ENCODE data around the gene ICOS.
"Not testable (repeated sequence)": the region's sequence is repeated elsewhere in the genome, so short reads cannot be mapped to it uniquely, and the experiment has no call there.

The ICOS gene

GRCh38 chr2:203975912-203976311 lies 39.3 kb downstream of the ICOS start:
- DNase-seq (ENCODE audit: low spot score) = no peak

DNA sequence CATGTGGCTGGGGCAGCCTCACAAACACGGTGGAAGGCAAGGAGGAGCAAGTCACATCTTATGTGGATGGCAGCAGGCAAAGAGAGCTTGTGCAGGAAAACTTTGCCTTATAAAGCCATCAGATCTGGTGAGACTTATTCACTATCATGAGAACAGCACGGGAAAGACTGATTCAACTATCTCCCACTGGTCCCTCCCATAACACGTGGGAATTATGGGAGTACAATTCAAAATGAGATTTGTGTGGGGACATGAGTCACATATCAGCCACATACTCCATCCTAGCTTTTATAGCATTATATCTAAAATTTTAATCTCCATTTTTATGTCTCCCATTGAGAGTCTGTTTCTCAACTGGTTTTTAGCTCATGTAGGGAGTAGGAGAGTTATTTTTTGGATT lies 45.7 kb downstream of the ICOS start:
- no peak for DNase-seq (ENCODE audit: low spot score)

GRCh38 chr2:203983064-203983715 lies 46.6 kb downstream of the ICOS start:
- no peak for DNase-seq (ENCODE audit: low spot score)

DNA sequence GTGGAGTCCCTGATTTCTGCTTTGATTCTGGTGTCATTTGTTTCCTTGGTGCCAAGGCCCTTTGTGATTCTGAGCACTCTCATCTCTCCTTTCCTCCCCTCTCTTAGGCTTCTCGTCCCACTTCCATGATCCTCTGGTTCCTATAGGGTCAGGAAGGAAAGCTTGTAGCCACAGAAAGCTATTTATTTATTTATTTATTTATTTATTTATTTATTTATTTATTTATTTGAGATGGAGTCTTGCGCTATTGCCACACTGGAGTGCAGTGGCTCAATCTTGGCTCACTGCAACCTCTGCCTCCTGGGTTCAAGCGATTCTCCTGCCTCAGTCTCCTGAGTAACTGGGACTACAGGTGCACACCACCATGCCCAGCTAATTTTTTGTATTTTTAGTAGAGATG lies 49.4 kb downstream of the ICOS start:
- not testable (repeated sequence) for DNase-seq (ENCODE audit: low spot score)

DNA sequence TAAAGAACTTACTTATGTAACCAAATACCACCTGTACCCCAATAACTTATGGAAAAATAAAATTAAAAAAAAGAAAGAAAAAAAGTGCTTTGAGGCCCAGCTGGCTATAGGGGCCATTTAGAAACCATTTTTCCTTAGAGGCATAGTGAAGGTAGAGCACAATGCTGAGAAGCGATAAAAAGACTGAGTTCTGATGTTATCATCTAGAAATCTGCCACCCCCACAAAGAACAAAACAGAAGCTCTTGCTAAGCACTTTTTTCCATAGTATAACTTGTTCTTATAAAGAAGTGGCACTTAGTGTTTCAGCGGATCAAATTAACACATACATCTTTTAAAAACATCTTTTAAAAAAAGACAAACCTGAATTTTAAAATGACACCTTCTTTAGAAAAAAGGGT lies 51.4 kb downstream of the ICOS start:
- no peak for DNase-seq (ENCODE audit: low spot score)

DNA sequence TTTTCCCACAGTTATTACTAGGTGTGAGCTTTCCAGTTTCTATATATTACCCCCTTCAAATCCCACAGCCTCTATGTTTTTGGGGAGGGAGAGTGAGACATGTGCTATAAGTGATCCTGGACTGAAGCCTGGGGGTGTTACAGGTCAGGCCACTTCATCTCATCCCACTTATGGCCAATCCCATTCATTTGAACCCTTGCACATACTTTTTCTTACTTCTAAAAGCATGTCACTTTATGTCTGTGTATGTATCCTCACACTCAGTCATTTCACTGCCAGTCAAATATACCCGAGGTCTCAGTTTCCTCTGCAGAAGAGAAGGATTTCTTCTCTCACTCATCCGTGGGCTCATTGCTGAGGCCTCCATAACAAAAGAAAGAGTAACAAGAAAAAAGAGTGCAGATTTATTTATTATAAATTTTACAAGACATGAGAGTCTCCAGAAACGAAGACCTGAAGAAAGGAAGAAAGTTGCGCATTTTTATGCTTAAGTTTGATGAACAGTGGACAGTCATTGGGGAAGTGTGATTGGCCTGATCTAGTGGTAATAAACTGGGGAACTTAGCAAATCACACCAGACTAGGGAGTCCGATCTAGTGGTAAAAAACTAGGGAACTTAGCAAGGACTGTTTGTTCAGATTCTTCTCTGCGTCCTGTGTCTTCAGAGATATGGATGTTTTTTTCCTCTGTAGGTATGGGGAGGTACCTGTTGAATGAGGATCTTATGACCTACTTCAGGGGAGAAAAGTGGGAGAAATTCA lies 52.1 kb downstream of the ICOS start:
- no peak for DNase-seq (ENCODE audit: low spot score)

DNA sequence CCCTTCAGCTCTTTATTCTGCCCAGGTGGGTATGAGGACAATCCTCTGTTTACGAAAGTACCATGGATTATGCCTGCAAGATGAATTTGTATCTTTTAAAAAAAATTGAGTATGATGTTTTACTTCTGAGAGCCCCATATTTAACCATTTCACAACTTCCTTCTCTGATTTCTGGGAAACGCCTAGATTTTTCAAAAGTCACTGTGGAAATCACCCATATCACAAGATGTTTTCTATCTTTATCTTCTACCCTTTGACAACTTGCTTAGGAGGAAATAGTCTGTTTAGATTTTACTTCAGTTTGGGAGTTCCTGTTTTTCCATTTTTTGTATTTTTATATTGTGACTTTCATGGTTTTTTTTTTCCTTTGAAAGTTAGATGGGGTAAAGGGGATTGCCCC lies 53.0 kb downstream of the ICOS start:
- DNase-seq (ENCODE audit: low spot score) = no peak

DNA sequence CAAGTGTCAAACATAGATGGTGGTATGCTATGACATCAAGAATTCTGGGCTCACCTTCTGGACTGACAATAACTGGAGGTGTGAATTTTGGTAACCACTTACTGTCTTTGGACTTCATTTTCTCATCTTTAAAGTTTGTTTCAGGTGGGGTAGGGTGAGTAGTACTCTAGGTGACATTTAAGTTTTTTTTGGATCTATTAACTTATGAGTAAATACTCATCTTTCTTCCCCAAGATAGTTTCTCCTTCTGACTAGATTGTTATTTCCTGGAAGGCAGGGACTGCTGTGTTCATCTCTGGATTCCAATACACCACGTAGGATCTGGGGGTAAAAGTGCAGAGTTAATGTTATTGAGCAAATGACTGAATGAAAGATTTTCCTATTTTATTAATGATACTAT lies 55.9 kb downstream of the ICOS start:
- DNase-seq (ENCODE audit: low spot score) = no peak

- DNase-seq (ENCODE audit: low spot score) = no peak
Observed at GRCh38 chr2:203993011-203993410, 56.4 kb downstream of the ICOS start.

DNA sequence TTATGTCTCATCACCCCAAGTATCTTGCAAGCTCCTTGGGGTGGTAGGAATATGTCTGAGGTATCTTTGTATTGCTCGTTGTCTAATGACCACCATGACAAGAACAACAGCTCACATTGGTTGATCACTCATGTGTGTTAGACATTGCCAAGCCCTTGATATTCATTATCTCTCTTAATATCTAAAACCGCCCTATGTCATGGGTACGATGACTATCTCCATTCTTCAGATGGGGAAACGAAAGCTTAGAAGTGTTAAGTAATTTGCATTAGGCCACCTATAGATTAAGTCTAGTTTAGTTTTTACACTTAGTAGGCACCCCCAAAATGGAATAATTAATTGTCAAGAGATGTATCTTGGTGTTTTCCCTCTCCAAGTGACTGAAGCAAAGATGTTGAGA lies 57.0 kb downstream of the ICOS start:
- no peak for DNase-seq (ENCODE audit: low spot score)

- no peak for DNase-seq (ENCODE audit: low spot score)
Observed at GRCh38 chr2:203994735-203995134, 58.2 kb downstream of the ICOS start.

DNA sequence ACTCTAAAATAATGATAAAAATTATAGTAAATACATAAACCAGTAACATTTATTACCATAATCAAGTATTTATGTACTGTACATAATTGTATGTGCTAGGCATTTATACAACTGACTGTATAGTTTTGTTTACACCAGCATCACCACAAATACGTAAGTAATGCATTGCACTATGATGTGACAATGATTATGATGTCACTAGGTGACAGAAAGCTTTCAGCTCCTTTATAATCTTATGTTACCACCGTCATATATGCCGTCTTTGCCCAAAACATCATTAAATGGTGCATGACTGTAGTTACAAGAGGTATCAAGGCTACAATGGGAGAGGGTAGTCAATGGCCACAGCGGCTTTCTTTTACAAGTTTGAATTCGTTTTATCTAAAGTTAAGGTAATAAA lies 60.1 kb downstream of the ICOS start:
- DNase-seq (ENCODE audit: low spot score) = no peak

GRCh38 chr2:203997481-203997880 lies 60.9 kb downstream of the ICOS start:
- no peak for DNase-seq (ENCODE audit: low spot score)

GRCh38 chr2:203997980-203998809 lies 61.6 kb downstream of the ICOS start:
- no peak for DNase-seq (ENCODE audit: low spot score)

DNA sequence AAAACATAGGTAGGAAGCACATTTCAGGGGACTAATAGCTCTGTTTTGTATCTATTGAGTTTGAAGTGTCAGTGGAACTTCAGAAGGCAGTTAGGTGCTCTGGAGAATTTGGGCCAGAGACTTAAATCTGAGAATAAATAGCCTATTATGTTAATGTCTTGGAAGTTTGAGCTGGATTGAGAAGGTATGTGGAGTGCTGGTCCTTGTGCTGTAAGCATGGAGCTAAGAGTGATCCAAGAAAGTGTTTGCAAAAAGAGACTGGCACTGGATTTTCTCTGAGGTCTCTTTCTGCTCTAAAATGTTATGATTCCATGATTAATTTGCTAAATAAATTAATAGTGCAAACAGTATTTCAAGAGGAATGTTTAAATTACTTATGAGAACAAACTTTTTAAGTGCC lies 63.3 kb downstream of the ICOS start:
- DNase-seq (ENCODE audit: low spot score) = no peak

- DNase-seq (ENCODE audit: low spot score) = no peak
Observed at GRCh38 chr2:204000446-204000845, 63.9 kb downstream of the ICOS start.

- DNase-seq (ENCODE audit: low spot score) = no peak
Observed at GRCh38 chr2:204003276-204003990, 66.9 kb downstream of the ICOS start.

- DNase-seq (ENCODE audit: low spot score) = no peak
Observed at GRCh38 chr2:204004912-204005311, 68.3 kb downstream of the ICOS start.

DNA sequence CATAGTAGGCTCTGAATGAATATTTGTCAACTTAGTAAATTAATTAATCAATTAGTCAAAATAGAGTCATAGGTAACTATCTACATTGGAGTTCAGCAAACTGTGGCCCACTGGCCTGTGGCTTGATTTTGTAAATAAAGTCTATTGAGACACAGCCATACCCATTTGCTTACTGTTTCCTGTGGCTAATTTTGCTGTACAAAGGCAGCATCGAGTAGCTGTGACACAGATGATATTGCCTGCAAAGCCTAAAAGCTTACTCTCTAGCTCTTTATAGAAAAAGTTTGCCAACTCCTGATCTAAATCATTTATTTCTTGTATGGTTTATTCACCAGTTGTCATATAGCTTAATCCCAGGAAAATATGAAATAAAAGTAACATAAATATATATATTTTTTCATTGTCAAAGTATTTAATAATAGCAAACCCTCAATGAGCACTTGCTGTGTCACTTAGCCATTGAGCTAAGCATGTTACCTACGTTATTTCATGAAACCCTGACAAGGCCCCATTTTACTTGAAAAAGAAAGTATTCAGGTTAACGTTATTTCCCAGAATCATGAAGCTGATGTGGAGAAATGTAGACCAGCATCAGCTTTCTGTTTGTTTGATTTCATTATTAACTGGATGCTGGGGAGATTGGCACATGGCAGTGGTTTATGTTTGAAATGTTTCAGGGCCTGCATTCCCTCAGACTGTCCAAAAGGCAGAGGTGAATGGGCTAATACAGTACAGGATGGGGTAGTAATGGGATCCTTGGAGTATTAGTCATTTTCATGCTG lies 69.6 kb downstream of the ICOS start:
- DNase-seq (ENCODE audit: low spot score) = no peak

GRCh38 chr2:204008352-204008751 lies 71.8 kb downstream of the ICOS start:
- DNase-seq (ENCODE audit: low spot score) = no peak

Measured in NAMALWA (cell line).